Small intestine (tissue), 7 donors: Measurements from ENCODE around the gene FRMD4A. TPM values are rescaled to one million over a fixed set of nuclear protein-coding genes. Genes with fewer than 3 reads are reported as not detected.
"Not testable (repeated sequence)": the region's sequence is repeated elsewhere in the genome, so short reads cannot be mapped to it uniquely, and the experiment has no call there.

Experiments used
- DNase-seq, 2 donors: peaks; one replicate each; pipeline versions ENCODE4 v3.0.0 to v3.0.0-alpha.2; 2013
- FAIRE-seq: peaks from 2 replicates; lab custom pipeline; 2012; peaks lifted over from hg19 to GRCh38; lab: Jason Lieb, UNC
- H3K27ac ChIP-seq, 3 donors: one replicate each; pipeline ENCODE4 v1.5.1; 2013; ENCODE audit warnings: low read length in 2 of 3, mild to moderate bottlenecking in 2 of 3, control low read depth in 1 of 3, inconsistent platforms in 1 of 3, low read depth in 1 of 3, moderate library complexity in 1 of 3
- H3K27me3 ChIP-seq, 3 donors: one replicate each; pipeline ENCODE4 v1.6.1; 2013; ENCODE audit warnings: low read length in 3 of 3, inconsistent platforms in 1 of 3; ENCODE audit not compliant: control insufficient read depth in 3 of 3, insufficient read depth in 3 of 3
- H3K36me3 ChIP-seq, 3 donors: one replicate each; pipeline ENCODE4 v1.6.1; 2013; ENCODE audit warnings: low read length in 3 of 3, inconsistent platforms in 1 of 3, low read depth in 1 of 3, mild to moderate bottlenecking in 1 of 3, moderate library complexity in 1 of 3; ENCODE audit not compliant: control insufficient read depth in 3 of 3, insufficient read depth in 2 of 3
- H3K4me1 ChIP-seq, 3 donors: one replicate each; pipeline ENCODE4 v1.6.1; 2013; ENCODE audit warnings: low read length in 2 of 3, inconsistent platforms in 1 of 3, low read depth in 1 of 3, mild to moderate bottlenecking in 1 of 3, moderate library complexity in 1 of 3; ENCODE audit not compliant: control insufficient read depth in 3 of 3, insufficient read depth in 2 of 3
- H3K4me3 ChIP-seq, 3 donors: one replicate each; pipeline ENCODE4 v1.5.1; 2013; ENCODE audit warnings: low read length in 3 of 3, control low read depth in 1 of 3, inconsistent platforms in 1 of 3, low read depth in 1 of 3, mild to moderate bottlenecking in 1 of 3, moderate library complexity in 1 of 3
- H3K9me3 ChIP-seq, 2 donors: one replicate each; pipeline ENCODE4 v1.6.1; 2013; ENCODE audit warnings: low read depth in 1 of 2, low read length in 1 of 2; ENCODE audit not compliant: control insufficient read depth in 2 of 2, insufficient read depth in 1 of 2
- WGBS, 3 donors: extraction: QIAGEN DNeasy Blood & Tissue Kit; methylation state at CpG; one replicate each; pipeline ENCODE4 v1.1.7; 2013; 5-methylcytosine and 5-hydroxymethylcytosine counted together
- polyA plus RNA-seq, 4 donors: library from polyadenylated mRNA; stranded (reverse) in 3 of 4; unstranded in 1 of 4; fragments of 200-250 nt in 3 of 4; fragments of 120-200 nt in 1 of 4; gene quantifications; one replicate each; pipeline versions ENCODE4 v1.2.1 to v1.2.3, GENCODE V29; 2013
- donor health status: healthy with polysubstance abuse.
- donor health status: control.
- donor health status: control.
- donor health status: Bipolar disorder and iron deficiency.
- donor health status: healthy.

Gene FRMD4A
- polyA plus RNA-seq, 4 donors = 0.45 to 16.9 (median 6.2) TPM

GRCh38 chr10:14150526-14150925 lies 180.2 kb downstream of the FRMD4A start:
- H3K36me3 ChIP-seq = no peaks in the 10 kb centered on the region
- no peak for FAIRE-seq
- no peak for DNase-seq
- 68 to 75% (median 70%) methylated on average over 4 of the region's 4 CpGs for WGBS, 3 donors
- peaks cover 0 to 3% of the 10 kb centered on the region in 2 donors for H3K9me3 ChIP-seq
- no peak overlapping the region for H3K4me3 ChIP-seq
- no peaks in the 10 kb centered on the region for H3K27me3 ChIP-seq
- H3K27ac ChIP-seq = no peak overlapping the region
- H3K4me1 ChIP-seq = no peaks in the 10 kb centered on the region

- no peaks in the 10 kb centered on the region for H3K9me3 ChIP-seq
- no peaks in the 10 kb centered on the region for H3K36me3 ChIP-seq
- DNase-seq (no peak), FAIRE-seq (no peak)
- WGBS, 3 donors = 63 to 78% (median 71%) methylated on average over 4 of the region's 4 CpGs
- H3K27me3 ChIP-seq = no peaks in the 10 kb centered on the region
- H3K4me3 ChIP-seq = no peak overlapping the region
- no peak overlapping the region for H3K27ac ChIP-seq
- H3K4me1 ChIP-seq = no peaks in the 10 kb centered on the region
Observed at GRCh38 chr10:14146501-14146900, 184.2 kb downstream of the FRMD4A start.

- Histone ChIP-seq H3K27me3 (no peaks in the 10 kb centered on the region), H3K9me3 (no peaks in the 10 kb centered on the region), H3K4me1 (no peaks in the 10 kb centered on the region), H3K4me3 (no peak overlapping the region), H3K36me3 (no peaks in the 10 kb centered on the region), H3K27ac (no peak overlapping the region)
- DNase-seq = no peak
- 69 to 78% (median 70%) methylated on average over 3 of the region's 3 CpGs for WGBS, 3 donors
- FAIRE-seq = no peak
Observed at GRCh38 chr10:14146025-14146424, 184.7 kb downstream of the FRMD4A start.

- Histone ChIP-seq H3K27ac (no peak overlapping the region), H3K4me1 (no peaks in the 10 kb centered on the region), H3K27me3 (no peaks in the 10 kb centered on the region), H3K4me3 (no peak overlapping the region), H3K36me3 (no peaks in the 10 kb centered on the region), H3K9me3 (no peaks in the 10 kb centered on the region)
- FAIRE-seq = no peak
- 65 to 76% (median 69%) methylated on average over 4 of the region's 4 CpGs for WGBS, 3 donors
- DNase-seq = no peak
Observed at GRCh38 chr10:14144451-14144850, 186.3 kb downstream of the FRMD4A start.

- DNase-seq (no peak), FAIRE-seq (no peak)
- H3K36me3 ChIP-seq = no peaks in the 10 kb centered on the region
- no peak overlapping the region for H3K27ac ChIP-seq
- H3K27me3 ChIP-seq = no peaks in the 10 kb centered on the region
- 68 to 81% (median 72%) methylated on average over 4 of the region's 4 CpGs for WGBS, 3 donors
- no peaks in the 10 kb centered on the region for H3K4me1 ChIP-seq
- no peak overlapping the region for H3K4me3 ChIP-seq
- no peaks in the 10 kb centered on the region for H3K9me3 ChIP-seq
Observed at GRCh38 chr10:14142606-14143250, 188.0 kb downstream of the FRMD4A start.

- Histone ChIP-seq H3K27me3 (no peaks in the 10 kb centered on the region), H3K27ac (no peak overlapping the region)
- WGBS, 3 donors = 68 to 84% (median 72%) methylated on average over 5 of the region's 5 CpGs
Observed at GRCh38 chr10:14141283-14141682, 189.4 kb downstream of the FRMD4A start.

GRCh38 chr10:14137391-14137790 lies 193.3 kb downstream of the FRMD4A start:
- 75 to 78% (median 76%) methylated on average over 3 of the region's 3 CpGs for WGBS, 3 donors
- no peak for DNase-seq

More at GRCh38 chr10:14141283-14141682, 189.4 kb downstream of the FRMD4A start:
- FAIRE-seq = no peak
- no peaks in the 10 kb centered on the region for H3K36me3 ChIP-seq
- H3K9me3 ChIP-seq = no peaks in the 10 kb centered on the region
- H3K4me1 ChIP-seq = no peaks in the 10 kb centered on the region
- H3K4me3 ChIP-seq = no peak overlapping the region
- no peak for DNase-seq

GRCh38 chr10:14135196-14135595 lies 195.5 kb downstream of the FRMD4A start:
- DNase-seq, H3K4me1 ChIP-seq, H3K27me3 ChIP-seq, H3K9me3 ChIP-seq, H3K27ac ChIP-seq, H3K36me3 ChIP-seq, FAIRE-seq, H3K4me3 ChIP-seq: not testable (repeated sequence)
- WGBS, 3 donors = 39 to 57% (median 52%) methylated on average over 2 of the region's 2 CpGs

More at GRCh38 chr10:14137391-14137790, 193.3 kb downstream of the FRMD4A start:
- no peak for FAIRE-seq
- Histone ChIP-seq H3K36me3 (no peaks in the 10 kb centered on the region), H3K27ac (no peak overlapping the region), H3K4me3 (no peak overlapping the region), H3K9me3 (no peaks in the 10 kb centered on the region), H3K4me1 (no peaks in the 10 kb centered on the region), H3K27me3 (no peaks in the 10 kb centered on the region)

- no peak overlapping the region for H3K4me3 ChIP-seq
- WGBS, 3 donors = 86 to 94% (median 87%) methylated on average over 1 of the region's 1 CpG
- FAIRE-seq = no peak
- no peaks in the 10 kb centered on the region for H3K4me1 ChIP-seq
- no peaks in the 10 kb centered on the region for H3K27me3 ChIP-seq
- no peaks in the 10 kb centered on the region for H3K9me3 ChIP-seq
- no peak for DNase-seq
- no peaks in the 10 kb centered on the region for H3K36me3 ChIP-seq
- no peak overlapping the region for H3K27ac ChIP-seq
Observed at GRCh38 chr10:14134275-14134674, 196.4 kb downstream of the FRMD4A start.
